ENCODE results near the gene KRT73.

- TF ChIP-seq FOXA1 (IDR thresholded peaks at IDR 0.05) (no peak), BHLHE40 (IDR thresholded peaks at IDR 0.05; ENCODE audit: borderline replicate concordance) (no peak), ARNT (IDR thresholded peaks at IDR 0.05) (no peak), SUZ12 (IDR thresholded peaks at IDR 0.05) (no peak), FOXK2 (IDR thresholded peaks at IDR 0.05) (no peak)
Observed at GRCh38 chr12:52605542-52605941, 12.8 kb downstream of the KRT73 start.

Data from HEK293T (cell line).